Fibroblast of skin of left biceps (primary cell): Measurements from ENCODE around the gene TMBIM1.

Source experiments
- DNase-seq, 2 experiments: peaks; one replicate each; pipeline ENCODE4 v3.0.0-alpha.2; 2013; ENCODE audit warnings: low read depth in 2 of 2

The TMBIM1 gene

GRCh38 chr2:218257390-218257981, 34.8 kb downstream of the TMBIM1 start:
- DNase-seq, result no peak

GRCh38 chr2:218256612-218257350, 35.5 kb downstream of the TMBIM1 start:
- no peak for DNase-seq

- peak; percentile 18 to 21 for DNase-seq
Observed at GRCh38 chr2:218255446-218255845, 36.9 kb downstream of the TMBIM1 start.

GRCh38 chr2:218253232-218253625, 39.1 kb downstream of the TMBIM1 start:
- DNase-seq, result no peak

- no peak for DNase-seq
Observed at GRCh38 chr2:218252509-218253231, 39.6 kb downstream of the TMBIM1 start.

- DNase-seq, result no peak
Observed at GRCh38 chr2:218249691-218250090, 42.6 kb downstream of the TMBIM1 start.

GRCh38 chr2:218245214-218245613, 47.1 kb downstream of the TMBIM1 start:
- no peak for DNase-seq

- no peak for DNase-seq
Observed at GRCh38 chr2:218244665-218245064, 47.6 kb downstream of the TMBIM1 start.

- DNase-seq, result no peak
Observed at GRCh38 chr2:218244204-218244603, 48.1 kb downstream of the TMBIM1 start.

- no peak for DNase-seq
Observed at GRCh38 chr2:218238887-218239286, 53.4 kb downstream of the TMBIM1 start.

GRCh38 chr2:218236829-218237228, 55.5 kb downstream of the TMBIM1 start:
- no peak for DNase-seq

- DNase-seq, result no peak
Observed at GRCh38 chr2:218235017-218235416, 57.3 kb downstream of the TMBIM1 start.

GRCh38 chr2:218234521-218234920, 57.8 kb downstream of the TMBIM1 start:
- no peak for DNase-seq

GRCh38 chr2:218233543-218233942, 58.8 kb downstream of the TMBIM1 start:
- DNase-seq, result no peak

- DNase-seq, result no peak
Observed at GRCh38 chr2:218230882-218231281, 61.4 kb downstream of the TMBIM1 start.

GRCh38 chr2:218229851-218230250, 62.5 kb downstream of the TMBIM1 start:
- DNase-seq, result no peak

GRCh38 chr2:218229239-218229638, 63.1 kb downstream of the TMBIM1 start:
- DNase-seq, result peak; percentile 60 to 65

- no peak for DNase-seq
Observed at GRCh38 chr2:218228366-218229090, 63.8 kb downstream of the TMBIM1 start.

GRCh38 chr2:218226903-218227302, 65.4 kb downstream of the TMBIM1 start:
- DNase-seq, result no peak
